GM12878 (cell line): Measurements from ENCODE around the gene EDC3. TPM values are rescaled to one million over a fixed set of nuclear protein-coding genes. Genes with fewer than 3 reads are reported as not detected.
"Not testable (repeated sequence)": the region's sequence is repeated elsewhere in the genome, so short reads cannot be mapped to it uniquely, and the experiment has no call there.

ENCODE experiments used
- ATAC-seq: fragments of 200-7000 bp; cut with Tn5 transposase; 3 replicates; pipeline ENCODE4 v1.9.1; 2020; ENCODE audit warnings: mild to moderate bottlenecking, moderate library complexity
- BruUV-seq: library from RNA; stranded (reverse); fragments of 400-500 nt; replicated peaks from 2 replicates; lab custom pipeline; 2021; lab: Mats Ljungman, UMichigan
- CTCF ChIA-PET: fragments of 300-600 bp; sonication (Branson Sonifier 250); formaldehyde crosslinking; extraction: SDS; loops from one replicate; lab custom pipeline; 2021; ENCODE audit warnings: inconsistent platforms; lab: Yijun Ruan, JAX
- POLR2A ChIA-PET: fragments of 350-600 bp; formaldehyde crosslinking; extraction: SDS; loops from one replicate; lab custom pipeline; 2021; ENCODE audit warnings: inconsistent platforms; lab: Charles Lee
- RAD21 ChIA-PET: fragments of 300-600 bp; sonication (Branson Sonifier 250); formaldehyde crosslinking; loops from one replicate; lab custom pipeline; 2023; ENCODE audit warnings: antibody characterized with exemption; ENCODE audit not compliant: unreplicated experiment; lab: Charles Lee
- SMC1A ChIA-PET: fragments of 300-600 bp; sonication (Branson Sonifier 250); formaldehyde crosslinking; loops from one replicate; lab custom pipeline; 2023; ENCODE audit not compliant: unreplicated experiment, uncharacterized antibody; lab: Charles Lee
- DNase-seq: peaks from one replicate; pipeline ENCODE4 v3.0.0-alpha.2; 2011; ENCODE audit warnings: low read depth, low spot score
- FAIRE-seq: peaks from 3 replicates; lab custom pipeline; 2011; peaks lifted over from hg19 to GRCh38; lab: Jason Lieb, UNC
- H2AFZ ChIP-seq: 2 replicates; pipeline ENCODE4 v1.6.0; 2011; ENCODE audit warnings: low read depth, low read length, control low read depth; ENCODE audit not compliant: control insufficient read depth
- H3K27ac ChIP-seq: 2 replicates; pipeline ENCODE4 v1.5.1; 2011; ENCODE audit warnings: control low read depth; ENCODE audit not compliant: control insufficient read depth, insufficient read depth
- H3K27me3 ChIP-seq, 2 experiments: replicated peaks in 1 of 2; 2 replicates each; pipeline versions ENCODE4 v1.6.0 to v1.6.1; 2011; ENCODE audit warnings: low read length in 1 of 2; ENCODE audit not compliant: control insufficient read depth in 2 of 2, insufficient read depth in 2 of 2
- H3K36me3 ChIP-seq, 2 experiments: 2 replicates each; pipeline ENCODE4 v1.5.1; 2011; ENCODE audit warnings: low read length in 1 of 2; ENCODE audit not compliant: control insufficient read depth in 2 of 2, insufficient read depth in 2 of 2
- H3K4me1 ChIP-seq: 2 replicates; pipeline ENCODE4 v1.6.1; 2011; ENCODE audit warnings: mild to moderate bottlenecking, low read length, moderate library complexity, mixed read lengths; ENCODE audit not compliant: control insufficient read depth, insufficient read depth
- H3K4me2 ChIP-seq: 2 replicates; pipeline ENCODE4 v1.6.0; 2011; ENCODE audit warnings: control low read depth; ENCODE audit not compliant: control insufficient read depth, insufficient read depth
- H3K4me3 ChIP-seq: fragments of 200-600 bp; sonication (generic); 2 replicates; pipeline ENCODE4 v1.5.1; 2016
- H3K79me2 ChIP-seq: 2 replicates; pipeline ENCODE4 v1.6.0; 2011; ENCODE audit warnings: low read length; ENCODE audit not compliant: control insufficient read depth, insufficient read depth
- H3K9ac ChIP-seq: 2 replicates; pipeline ENCODE4 v1.8.0; 2011; ENCODE audit warnings: low read length, control low read depth, mixed read lengths; ENCODE audit not compliant: control insufficient read depth, insufficient read depth
- H3K9me3 ChIP-seq: replicated peaks from 3 replicates; pipeline ENCODE4 v1.5.1; 2011; ENCODE audit warnings: mild to moderate bottlenecking, low read length; ENCODE audit not compliant: control insufficient read depth, insufficient read depth
- H4K20me1 ChIP-seq: 2 replicates; pipeline ENCODE4 v1.6.0; 2011; ENCODE audit not compliant: control insufficient read depth, insufficient read depth
- ATF2 ChIP-seq: IDR thresholded peaks from 2 replicates; pipeline ENCODE4 v1.6.1; 2012; ENCODE audit warnings: low read length, inconsistent platforms
- CBX3 ChIP-seq: fragments of 200-600 bp; sonication (generic); IDR thresholded peaks from 2 replicates; pipeline ENCODE4 v1.6.1; 2016; ENCODE audit warnings: low read depth, borderline replicate concordance
- CREB1 ChIP-seq: IDR thresholded peaks from 2 replicates; pipeline ENCODE4 v1.6.1; 2012; ENCODE audit warnings: low read depth, mild to moderate bottlenecking, inconsistent platforms
- ESRRA ChIP-seq: IDR thresholded peaks from 2 replicates; pipeline ENCODE4 v1.6.1; 2012; ENCODE audit warnings: mild to moderate bottlenecking, low read length, improper control_type of control experiment
- EZH2 ChIP-seq: IDR thresholded peaks from 2 replicates; pipeline ENCODE4 v1.6.1; 2012; ENCODE audit warnings: low read depth, mild to moderate bottlenecking, control low read depth, inconsistent platforms, low read length, borderline replicate concordance; ENCODE audit not compliant: control insufficient read depth
- GATAD2B ChIP-seq: fragments of 450-650 bp; conservative IDR thresholded peaks from 2 replicates; pipeline ENCODE4 v1.6.1; 2017; ENCODE audit warnings: low read depth, mild to moderate bottlenecking, moderate library complexity
- KLF5 ChIP-seq: fragments of 450-650 bp; IDR thresholded peaks from 2 replicates; pipeline ENCODE4 v1.6.1; 2014; ENCODE audit warnings: mild to moderate bottlenecking; ENCODE audit not compliant: partially characterized antibody
- LARP7 ChIP-seq: fragments of 450-650 bp; IDR thresholded peaks from 2 replicates; pipeline ENCODE4 v1.6.1; 2017; ENCODE audit warnings: mild to moderate bottlenecking
- PKNOX1 ChIP-seq: fragments of 450-650 bp; IDR thresholded peaks from 2 replicates; pipeline ENCODE4 v1.6.1; 2016; ENCODE audit warnings: mild to moderate bottlenecking
- RELA ChIP-seq: fragments of 450-650 bp; IDR thresholded peaks from 2 replicates; pipeline ENCODE4 v1.8.0; 2014; ENCODE audit warnings: borderline replicate concordance; ENCODE audit not compliant: partially characterized antibody
- RFX5 ChIP-seq: IDR thresholded peaks from 2 replicates; pipeline ENCODE4 v1.6.1; 2011; ENCODE audit warnings: low read depth, low read length, improper control_type of control experiment
- SIN3A ChIP-seq: IDR thresholded peaks from 2 replicates; pipeline ENCODE4 v1.6.1; 2012; ENCODE audit warnings: low read depth, low read length, improper control_type of control experiment
- SUZ12 ChIP-seq: fragments of 200-600 bp; sonication (generic); IDR thresholded peaks from one replicate; pipeline ENCODE4 v1.6.1; 2018; ENCODE audit warnings: antibody characterized with exemption, mild to moderate bottlenecking; ENCODE audit not compliant: unreplicated experiment
- TAF1 ChIP-seq: IDR thresholded peaks from 2 replicates; pipeline ENCODE4 v1.6.1; 2011; ENCODE audit warnings: mild to moderate bottlenecking, low read depth, low read length, borderline replicate concordance
- ZNF217 ChIP-seq: fragments of 450-650 bp; IDR thresholded peaks from 2 replicates; pipeline ENCODE4 v1.6.1; 2017; ENCODE audit warnings: antibody characterized with exemption, mild to moderate bottlenecking
- ZZZ3 ChIP-seq: IDR thresholded peaks from 2 replicates; pipeline ENCODE4 v1.6.1; 2011; ENCODE audit warnings: low read depth; ENCODE audit not compliant: control insufficient read depth, insufficient read length
- WGBS: methylation state at CpG from one replicate; pipeline ENCODE4 v1.1.6; 2016; ENCODE audit warnings: low lambda C conversion rate; ENCODE audit not compliant: insufficient replicate concordance, insufficient coverage; ENCODE audit errors: missing lambda C conversion rate; 5-methylcytosine and 5-hydroxymethylcytosine counted together
- in situ Hi-C: fragments of 300-500 bp; cut with MboI; formaldehyde crosslinking; loops from 9 replicates; pipeline ENCODE4 v1.14.3; 2018; ENCODE audit warnings: mixed read lengths
- intact Hi-C: fragments of 100-400 bp; cut with micrococcal nuclease; formaldehyde crosslinking; loops from one replicate; pipeline ENCODE4 v1.14.2; 2022; ENCODE audit not compliant: unreplicated experiment
- polyA plus RNA-seq, 11 experiments: library from polyadenylated mRNA; depleted of rRNA in 4 of 11; unstranded in 6 of 11; stranded (reverse) in 5 of 11; fragments of >200 nt; fragmentation: Nextera tagmentation in 4 of 11; fragmentation: Illumina TruSeq in 1 of 11; extraction: Ambion mirVana in 4 of 11; extraction: Trizol in 1 of 11; gene quantifications; 1 replicate in 1 of 11; 2 replicates in 10 of 11; pipeline versions ENCODE4 v1.2.1 to v1.2.3, GENCODE V29; 2011 to 2016; ENCODE audit warnings: inconsistent platforms in 2 of 11, missing spikeins in 2 of 11, low read depth in 1 of 11
- total RNA-seq, 4 experiments: library from RNA; depleted of rRNA in 3 of 4; stranded (reverse); fragments of >200 nt in 3 of 4; fragmentation: Illumina TruSeq in 1 of 4; extraction: Trizol in 1 of 4; gene quantifications; 2 replicates each; pipeline versions ENCODE4 v1.2.1 to v1.2.3, GENCODE V29; 2013 to 2021

Gene EDC3
- total and polyA plus RNA-seq, 10 of the 15 experiments (the other 5 are each of a cell fraction or from before 2014, with no cell fraction given): 11.8 to 48.4 (median 35.3) TPM

GRCh38 chr15:74629696-74630095, 66.1 kb downstream of the EDC3 start:
- SMC1A ChIA-PET: interaction anchor here (1.3 to 8.2 kb wide), 4 partner anchors 9 to 141 kb away, joined by 4 to 116 read pairs (median 6); no protein-coding TSS in a partner anchor
- in situ Hi-C loops: loop anchor here (5.0 kb wide), 2 partner anchors 143 to 318 kb away; no protein-coding TSS in a partner anchor
- CTCF ChIA-PET: interaction anchor here (0.5 to 18.9 kb wide), 6 partner anchors 11 to 320 kb away, joined by 3 to 380 read pairs (median 26); partner anchors contain the start of gene CLK3
- ATAC-seq, FAIRE-seq, H2AFZ ChIP-seq, BruUV-seq, H3K9ac ChIP-seq, DNase-seq, H3K27me3 ChIP-seq, H3K27ac ChIP-seq, H3K4me2 ChIP-seq, H3K4me3 ChIP-seq, H3K9me3 ChIP-seq, H4K20me1 ChIP-seq, H3K79me2 ChIP-seq, intact Hi-C loops: not testable (repeated sequence)
- Histone ChIP-seq H3K36me3 (peaks cover 64 to 65% of the 10 kb centered on the region in 2 experiments), H3K4me1 (peaks cover 33% of the 10 kb centered on the region)
- 98% methylated on average over 5 of the region's 10 CpGs for WGBS
- RAD21 ChIA-PET: interaction anchor here (0.7 to 1.1 kb wide), 2 partner anchors 31 to 80 kb away, joined by 3 read pairs; no protein-coding TSS in a partner anchor
- POLR2A ChIA-PET: interaction anchor here (1.7 kb wide), 1 partner anchor 15 kb away, joined by 6 read pairs; the partner anchor contains the start of gene CLK3

GRCh38 chr15:74628949-74629348, 66.9 kb downstream of the EDC3 start:
- BruUV-seq: no TSS peak
- no peak for TF ChIP-seq SUZ12
- TF ChIP-seq SIN3A: no peak
- TF ChIP-seq ZNF217: no peak
- TF ChIP-seq CREB1: no peak
- no peak for TF ChIP-seq EZH2
- TF ChIP-seq ESRRA: no peak
- no peak for TF ChIP-seq RFX5
- no peak for TF ChIP-seq ZZZ3
- no peak for TF ChIP-seq ATF2
- TF ChIP-seq CBX3: no peak
- no peak for TF ChIP-seq PKNOX1
- TF ChIP-seq TAF1: no peak
- TF ChIP-seq RELA: no peak
- no peak for TF ChIP-seq LARP7
- TF ChIP-seq GATAD2B: no peak
- TF ChIP-seq KLF5: no peak

More at GRCh38 chr15:74628949-74629348, 66.9 kb downstream of the EDC3 start:
- Histone ChIP-seq H3K9ac (no peak overlapping the region), H3K79me2 (no peaks in the 10 kb centered on the region), H3K27me3 (no peaks in the 10 kb centered on the region), H3K4me3 (no peak overlapping the region), H3K4me1 (peaks cover 33% of the 10 kb centered on the region), H4K20me1 (peaks cover 5% of the 10 kb centered on the region; the same call in 1 of the 2 replicates), H3K9me3 (no peaks in the 10 kb centered on the region), H3K36me3 (peaks cover 64 to 71% of the 10 kb centered on the region in 2 experiments), H3K4me2 (no peak overlapping the region), H2AFZ (no peak overlapping the region), H3K27ac (no peak overlapping the region)
- RAD21 ChIA-PET: interaction anchor here (1.1 kb wide), 1 partner anchor 140 kb away, joined by 3 read pairs; no protein-coding TSS in a partner anchor
- POLR2A ChIA-PET: no interaction called here
- CTCF ChIA-PET: interaction anchor here (0.8 to 18.9 kb wide), 2 partner anchors 82 to 139 kb away, joined by 3 to 380 read pairs; no protein-coding TSS in a partner anchor
- FAIRE-seq: no peak
- 81% methylated on average over 5 of the region's 5 CpGs for WGBS
- in situ Hi-C loops (no loop called here), intact Hi-C loops (no loop called here)
- DNase-seq: no peak
- SMC1A ChIA-PET: no interaction called here
- ATAC-seq: no peak
